Kidney (tissue), 14 donors: ENCODE measurements around the gene PRM3. TPM values are rescaled to one million over a fixed set of nuclear protein-coding genes. Genes with fewer than 3 reads are reported as not detected.
A peak's percentile ranks its signal among the peaks of the same experiment; 100 is the strongest.

Experiments used
- DNase-seq, 5 donors: peaks; one replicate each; pipeline ENCODE4 v3.0.0-alpha.2; 2013 to 2020
- FAIRE-seq: peaks from 2 replicates; lab custom pipeline; 2012; peaks lifted over from hg19 to GRCh38; lab: Jason Lieb, UNC
- H3K27ac ChIP-seq, 2 donors: one replicate each; pipeline ENCODE4 v1.7.0; 2013; ENCODE audit warnings: low read depth in 2 of 2, low read length in 2 of 2, inconsistent platforms in 1 of 2
- H3K27me3 ChIP-seq: one replicate; pipeline ENCODE4 v1.7.1; 2013; ENCODE audit warnings: low read length, inconsistent platforms; ENCODE audit not compliant: control insufficient read depth, insufficient read depth
- H3K36me3 ChIP-seq, 3 donors: one replicate each; pipeline versions ENCODE4 v1.7.0 to v1.7.1; 2013; ENCODE audit warnings: low read length in 3 of 3, control low read depth in 1 of 3, inconsistent platforms in 1 of 3; ENCODE audit not compliant: insufficient read depth in 3 of 3, control insufficient read depth in 2 of 3
- H3K4me1 ChIP-seq, 3 donors: one replicate each; pipeline versions ENCODE4 v1.7.0 to v1.7.1; 2013; ENCODE audit warnings: low read length in 3 of 3, inconsistent platforms in 1 of 3, low read depth in 1 of 3; ENCODE audit not compliant: control insufficient read depth in 2 of 3, insufficient read depth in 2 of 3
- H3K4me3 ChIP-seq, 3 donors: one replicate each; pipeline versions ENCODE4 v1.7.0 to v1.8.1; 2013; ENCODE audit warnings: low read length in 3 of 3, control low read depth in 1 of 3, inconsistent platforms in 1 of 3
- H3K9ac ChIP-seq, 3 donors: one replicate each; pipeline versions ENCODE4 v1.7.0 to v1.7.1; 2013; ENCODE audit warnings: low read length in 3 of 3, control low read depth in 1 of 3, inconsistent platforms in 1 of 3
- H3K9me3 ChIP-seq, 3 donors: one replicate each; pipeline versions ENCODE4 v1.7.0 to v1.7.1; 2013; ENCODE audit warnings: low read length in 3 of 3, control low read depth in 1 of 3, inconsistent platforms in 1 of 3; ENCODE audit not compliant: control insufficient read depth in 2 of 3, insufficient read depth in 1 of 3
- intact Hi-C: fragments of 100-400 bp; cut with DNase I; formaldehyde crosslinking; loops from one replicate; pipeline ENCODE4 v1.11.1; 2022
- microRNA-seq: library from miRNA; unstranded; fragments of <30 nt; microRNA quantifications from one replicate; pipeline ENCODE4 v1.2.0, GENCODE V29; 2020
- polyA plus RNA-seq: library from polyadenylated mRNA; stranded (reverse); fragments of 350-450 nt; fragmentation: Illumina TruSeq; extraction: RNeasy Lipid Tissue Mini Kit (QIAGEN cat#74804); gene quantifications from one replicate; pipeline ENCODE4 v1.2.3, GENCODE V29; 2014; ENCODE audit warnings: low read depth, low replicate concordance; ENCODE audit not compliant: insufficient read depth
- total RNA-seq: library from RNA; stranded (reverse); fragmentation: NEBNext Ultra II Directional; extraction: Animal tissue kit (Norgen Biotek cat#: 25700); gene quantifications from one replicate; pipeline ENCODE4 v1.2.1, GENCODE V29; 2021
- TF ChIP-seq, protein P1 (sequence below): IDR thresholded peaks from 3 replicates; pipeline ENCODE4 v1.5.1; 2012; ENCODE audit warnings: mild to moderate bottlenecking, moderate library complexity, borderline replicate concordance; ENCODE audit not compliant: insufficient read depth; ENCODE audit errors: extremely low read depth
- donor health status: control.
- donor health status: control.
- donor health status: control.
- donor health status: control.
- donor health status: control.
- donor health status: DM: yes; HTN: yes; CAD: no.
- donor health status: Normal renal cell carcinoma (clear cell type).

PRM3 gene
- total and polyA plus RNA-seq, 2 donors from 2014 or later = not detected

DNA sequence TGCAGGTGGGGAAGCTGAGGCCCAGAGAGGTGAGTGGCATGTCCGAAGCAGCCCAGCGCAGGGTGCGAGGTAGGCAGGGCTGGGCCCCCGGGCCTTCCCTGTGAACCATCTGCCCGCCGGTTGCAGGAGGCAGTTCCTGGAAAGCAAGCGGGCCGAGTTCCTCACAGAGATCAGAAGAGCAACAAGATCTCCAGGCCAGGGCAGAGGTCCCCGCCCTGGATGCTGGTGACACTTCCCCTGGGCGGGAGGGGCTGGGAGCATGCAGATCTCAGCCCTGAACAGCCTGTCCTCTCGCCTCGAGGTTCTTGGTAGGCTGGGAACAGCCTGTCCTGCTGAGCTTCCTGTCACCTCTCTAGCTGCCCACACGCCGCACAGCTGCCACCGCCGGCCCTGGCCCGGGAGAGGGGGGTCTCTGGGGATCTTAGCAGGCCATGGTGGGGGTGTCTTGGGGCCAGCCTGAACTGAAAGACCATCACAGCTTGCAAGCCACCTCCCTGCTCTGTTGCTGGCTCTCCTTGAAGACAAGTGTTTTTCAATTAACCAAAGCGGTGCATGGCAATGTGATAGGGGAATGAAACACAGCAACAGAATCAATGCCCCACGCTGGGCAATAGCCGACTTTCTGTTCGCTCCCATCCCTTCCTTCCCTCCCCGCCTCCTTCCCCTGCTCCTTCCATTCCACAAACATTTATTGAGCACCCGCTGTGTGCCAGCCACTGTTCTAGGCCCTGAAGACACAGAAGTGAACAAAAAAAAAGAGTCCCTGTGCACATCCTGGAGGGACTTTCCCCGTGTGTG lies 49.1 kb downstream of the PRM3 start:
- TF ChIP-seq, protein P1, sequence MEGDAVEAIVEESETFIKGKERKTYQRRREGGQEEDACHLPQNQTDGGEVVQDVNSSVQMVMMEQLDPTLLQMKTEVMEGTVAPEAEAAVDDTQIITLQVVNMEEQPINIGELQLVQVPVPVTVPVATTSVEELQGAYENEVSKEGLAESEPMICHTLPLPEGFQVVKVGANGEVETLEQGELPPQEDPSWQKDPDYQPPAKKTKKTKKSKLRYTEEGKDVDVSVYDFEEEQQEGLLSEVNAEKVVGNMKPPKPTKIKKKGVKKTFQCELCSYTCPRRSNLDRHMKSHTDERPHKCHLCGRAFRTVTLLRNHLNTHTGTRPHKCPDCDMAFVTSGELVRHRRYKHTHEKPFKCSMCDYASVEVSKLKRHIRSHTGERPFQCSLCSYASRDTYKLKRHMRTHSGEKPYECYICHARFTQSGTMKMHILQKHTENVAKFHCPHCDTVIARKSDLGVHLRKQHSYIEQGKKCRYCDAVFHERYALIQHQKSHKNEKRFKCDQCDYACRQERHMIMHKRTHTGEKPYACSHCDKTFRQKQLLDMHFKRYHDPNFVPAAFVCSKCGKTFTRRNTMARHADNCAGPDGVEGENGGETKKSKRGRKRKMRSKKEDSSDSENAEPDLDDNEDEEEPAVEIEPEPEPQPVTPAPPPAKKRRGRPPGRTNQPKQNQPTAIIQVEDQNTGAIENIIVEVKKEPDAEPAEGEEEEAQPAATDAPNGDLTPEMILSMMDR = no peak
- intact Hi-C loops = no loop called here
- H3K27me3 ChIP-seq = no peaks in the 10 kb centered on the region
- no peak for FAIRE-seq
- no peaks in the 10 kb centered on the region for H3K9me3 ChIP-seq
- no peak overlapping the region for H3K4me3 ChIP-seq
- no peaks in the 10 kb centered on the region for H3K36me3 ChIP-seq
- no peak overlapping the region for H3K27ac ChIP-seq
- H3K9ac ChIP-seq = no peak overlapping the region
- peak in 1 of 5 donors; percentile 95 for DNase-seq
- H3K4me1 ChIP-seq = peaks cover 0 to 5% (median 0%) of the 10 kb centered on the region in 3 donors

Small RNA genes lying within 50 kb of the gene (microRNA-seq; reads per million reads assigned to microRNA genes)
- gene MIR548H2 = not detected

Other genes starting within 250 kb of the PRM3 start
- gene SOCS1, start 17.4 kb downstream of the PRM3 start, total RNA-seq = 21.8 TPM
- 10.4 TPM for gene SOCS1, start 17.4 kb downstream of the PRM3 start, polyA plus RNA-seq
- not detected for gene TNP2, start 4.3 kb downstream of the PRM3 start, total RNA-seq
- gene TNP2, start 4.3 kb downstream of the PRM3 start, polyA plus RNA-seq = not detected
- gene PRM2, start 2.9 kb upstream of the PRM3 start, total RNA-seq = not detected
- gene PRM2, start 2.9 kb upstream of the PRM3 start, polyA plus RNA-seq = not detected
- not detected for gene PRM1, start 7.7 kb upstream of the PRM3 start, total RNA-seq
- not detected for gene PRM1, start 7.7 kb upstream of the PRM3 start, polyA plus RNA-seq
- gene RMI2, start 71.8 kb upstream of the PRM3 start, total RNA-seq = 4.6 TPM
- 5.2 TPM for gene RMI2, start 71.8 kb upstream of the PRM3 start, polyA plus RNA-seq